ENCODE measurements around the gene EFNA2. TPM values are rescaled to one million over a fixed set of nuclear protein-coding genes. Genes with fewer than 3 reads are reported as not detected.

Gene EFNA2
- polyA plus RNA-seq, 1 donor from 2014 or later = 10.3 TPM

DNA sequence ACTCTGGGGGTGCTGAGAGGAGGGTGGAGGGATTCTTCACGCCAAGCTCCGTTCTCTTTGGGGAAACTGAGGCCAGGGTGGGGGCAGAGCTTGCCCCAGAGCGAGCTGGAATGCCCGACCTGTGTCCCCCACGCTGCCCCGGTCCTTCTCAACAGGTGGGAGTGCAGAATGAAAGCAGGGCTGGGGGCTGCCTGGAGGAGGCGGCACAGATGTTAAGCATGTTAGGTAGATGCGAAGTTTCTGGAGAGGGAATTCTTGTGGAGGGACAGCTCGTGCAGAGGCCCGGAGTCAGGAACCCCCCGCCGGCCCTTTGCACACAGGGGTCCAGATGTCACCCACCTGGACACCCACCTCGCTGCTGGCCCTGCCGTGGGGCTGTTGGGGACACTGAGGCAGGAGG, 9.0 kb downstream of the EFNA2 start:
- TF ChIP-seq, protein P1, sequence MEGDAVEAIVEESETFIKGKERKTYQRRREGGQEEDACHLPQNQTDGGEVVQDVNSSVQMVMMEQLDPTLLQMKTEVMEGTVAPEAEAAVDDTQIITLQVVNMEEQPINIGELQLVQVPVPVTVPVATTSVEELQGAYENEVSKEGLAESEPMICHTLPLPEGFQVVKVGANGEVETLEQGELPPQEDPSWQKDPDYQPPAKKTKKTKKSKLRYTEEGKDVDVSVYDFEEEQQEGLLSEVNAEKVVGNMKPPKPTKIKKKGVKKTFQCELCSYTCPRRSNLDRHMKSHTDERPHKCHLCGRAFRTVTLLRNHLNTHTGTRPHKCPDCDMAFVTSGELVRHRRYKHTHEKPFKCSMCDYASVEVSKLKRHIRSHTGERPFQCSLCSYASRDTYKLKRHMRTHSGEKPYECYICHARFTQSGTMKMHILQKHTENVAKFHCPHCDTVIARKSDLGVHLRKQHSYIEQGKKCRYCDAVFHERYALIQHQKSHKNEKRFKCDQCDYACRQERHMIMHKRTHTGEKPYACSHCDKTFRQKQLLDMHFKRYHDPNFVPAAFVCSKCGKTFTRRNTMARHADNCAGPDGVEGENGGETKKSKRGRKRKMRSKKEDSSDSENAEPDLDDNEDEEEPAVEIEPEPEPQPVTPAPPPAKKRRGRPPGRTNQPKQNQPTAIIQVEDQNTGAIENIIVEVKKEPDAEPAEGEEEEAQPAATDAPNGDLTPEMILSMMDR (IDR thresholded peaks at IDR 0.05; ENCODE audit: poor library complexity, severe bottlenecking) = no peak
- TF ChIP-seq EP300 (conservative IDR thresholded peaks at IDR 0.05; ENCODE audit: poor library complexity, severe bottlenecking) = no peak
- TF ChIP-seq MXI1 (conservative IDR thresholded peaks at IDR 0.05; ENCODE audit: poor library complexity, severe bottlenecking) = no peak
- TF ChIP-seq RAD21 (conservative IDR thresholded peaks at IDR 0.05) = no peak
- TF ChIP-seq, protein P2, sequence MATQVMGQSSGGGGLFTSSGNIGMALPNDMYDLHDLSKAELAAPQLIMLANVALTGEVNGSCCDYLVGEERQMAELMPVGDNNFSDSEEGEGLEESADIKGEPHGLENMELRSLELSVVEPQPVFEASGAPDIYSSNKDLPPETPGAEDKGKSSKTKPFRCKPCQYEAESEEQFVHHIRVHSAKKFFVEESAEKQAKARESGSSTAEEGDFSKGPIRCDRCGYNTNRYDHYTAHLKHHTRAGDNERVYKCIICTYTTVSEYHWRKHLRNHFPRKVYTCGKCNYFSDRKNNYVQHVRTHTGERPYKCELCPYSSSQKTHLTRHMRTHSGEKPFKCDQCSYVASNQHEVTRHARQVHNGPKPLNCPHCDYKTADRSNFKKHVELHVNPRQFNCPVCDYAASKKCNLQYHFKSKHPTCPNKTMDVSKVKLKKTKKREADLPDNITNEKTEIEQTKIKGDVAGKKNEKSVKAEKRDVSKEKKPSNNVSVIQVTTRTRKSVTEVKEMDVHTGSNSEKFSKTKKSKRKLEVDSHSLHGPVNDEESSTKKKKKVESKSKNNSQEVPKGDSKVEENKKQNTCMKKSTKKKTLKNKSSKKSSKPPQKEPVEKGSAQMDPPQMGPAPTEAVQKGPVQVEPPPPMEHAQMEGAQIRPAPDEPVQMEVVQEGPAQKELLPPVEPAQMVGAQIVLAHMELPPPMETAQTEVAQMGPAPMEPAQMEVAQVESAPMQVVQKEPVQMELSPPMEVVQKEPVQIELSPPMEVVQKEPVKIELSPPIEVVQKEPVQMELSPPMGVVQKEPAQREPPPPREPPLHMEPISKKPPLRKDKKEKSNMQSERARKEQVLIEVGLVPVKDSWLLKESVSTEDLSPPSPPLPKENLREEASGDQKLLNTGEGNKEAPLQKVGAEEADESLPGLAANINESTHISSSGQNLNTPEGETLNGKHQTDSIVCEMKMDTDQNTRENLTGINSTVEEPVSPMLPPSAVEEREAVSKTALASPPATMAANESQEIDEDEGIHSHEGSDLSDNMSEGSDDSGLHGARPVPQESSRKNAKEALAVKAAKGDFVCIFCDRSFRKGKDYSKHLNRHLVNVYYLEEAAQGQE (IDR thresholded peaks at IDR 0.05; ENCODE audit: borderline replicate concordance) = no peak
- TF ChIP-seq TAF1 (IDR thresholded peaks at IDR 0.05; ENCODE audit: low read depth) = no peak
- peaks cover 9% of the 10 kb centered on the region for H3K79me2 ChIP-seq (replicated peaks; ENCODE audit: insufficient read depth, low read length)
- no peaks in the 10 kb centered on the region for H4K20me1 ChIP-seq (ENCODE audit: insufficient read depth)
- H3K27me3 ChIP-seq (ENCODE audit: insufficient read depth, low read depth, low read length) = no peaks in the 10 kb centered on the region
- no peaks in the 10 kb centered on the region for H3K9me2 ChIP-seq (ENCODE audit: insufficient read depth, low read length)
- no peak overlapping the region for H2AFZ ChIP-seq (ENCODE audit: low read depth, low read length)
- no peak overlapping the region for H3K4me2 ChIP-seq (ENCODE audit: low read length)
- H3K4me3 ChIP-seq (ENCODE audit: low read length) = no peak overlapping the region
- H3K9me3 ChIP-seq (ENCODE audit: low read length) = no peaks in the 10 kb centered on the region
- H3K36me3 ChIP-seq (ENCODE audit: insufficient read depth, low read length) = no peaks in the 10 kb centered on the region
- H3K9ac ChIP-seq (ENCODE audit: low read length) = no peak overlapping the region
- no peaks in the 10 kb centered on the region for H3F3A ChIP-seq (ENCODE audit: insufficient read depth, low read length, poor library complexity, severe bottlenecking)
- no peak overlapping the region for H3K27ac ChIP-seq (ENCODE audit: low read length)

DNA sequence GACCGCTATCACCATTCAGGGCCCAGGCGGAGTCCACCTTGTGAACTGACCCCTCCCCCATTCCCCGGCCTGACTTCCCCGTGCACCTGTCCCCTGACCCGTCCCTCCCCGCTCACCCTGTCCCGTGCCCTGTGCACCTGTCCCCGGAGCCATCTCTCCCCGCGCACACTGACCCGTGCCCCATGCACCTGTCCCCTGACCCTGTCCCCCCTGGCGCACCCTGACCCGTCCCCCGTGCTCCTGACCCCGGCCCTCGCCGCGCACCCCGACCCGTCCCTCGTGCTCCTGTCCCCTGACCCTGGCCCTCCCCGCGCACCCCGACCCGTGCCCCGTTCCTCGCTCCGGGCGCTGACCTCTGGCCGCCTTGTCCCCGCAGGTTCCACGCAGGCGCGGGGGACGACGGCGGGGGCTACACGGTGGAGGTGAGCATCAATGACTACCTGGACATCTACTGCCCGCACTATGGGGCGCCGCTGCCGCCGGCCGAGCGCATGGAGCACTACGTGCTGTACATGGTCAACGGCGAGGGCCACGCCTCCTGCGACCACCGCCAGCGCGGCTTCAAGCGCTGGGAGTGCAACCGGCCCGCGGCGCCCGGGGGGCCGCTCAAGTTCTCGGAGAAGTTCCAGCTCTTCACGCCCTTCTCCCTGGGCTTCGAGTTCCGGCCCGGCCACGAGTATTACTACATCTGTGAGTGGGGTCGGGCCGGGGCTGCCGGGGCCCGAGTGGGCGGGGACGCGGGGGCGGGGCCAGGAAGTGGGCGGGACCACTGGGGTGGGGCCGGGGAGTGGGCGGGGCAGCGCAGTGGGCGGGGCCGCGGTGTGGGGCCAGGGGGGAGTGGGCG, 9.7 kb downstream of the EFNA2 start:
- TF ChIP-seq, protein P1 (IDR thresholded peaks at IDR 0.05; ENCODE audit: poor library complexity, severe bottlenecking) = no peak
- no peak for TF ChIP-seq TAF1 (IDR thresholded peaks at IDR 0.05; ENCODE audit: low read depth)
- no peak for TF ChIP-seq POLR2AphosphoS5 (IDR thresholded peaks at IDR 0.05)
- TF ChIP-seq EZH2 (IDR thresholded peaks at IDR 0.05; ENCODE audit: borderline replicate concordance, insufficient read depth, low read length, poor library complexity, severe bottlenecking) = no peak
- no peak for TF ChIP-seq MXI1 (conservative IDR thresholded peaks at IDR 0.05; ENCODE audit: poor library complexity, severe bottlenecking)
- TF ChIP-seq SMC3 (conservative IDR thresholded peaks at IDR 0.05; ENCODE audit: poor library complexity) = no peak
- TF ChIP-seq, protein P2 (IDR thresholded peaks at IDR 0.05; ENCODE audit: borderline replicate concordance) = no peak
- no peak for TF ChIP-seq RAD21 (conservative IDR thresholded peaks at IDR 0.05)
- TF ChIP-seq EP300 (conservative IDR thresholded peaks at IDR 0.05; ENCODE audit: poor library complexity, severe bottlenecking) = no peak

More for the DNA sequence above, 9.7 kb downstream of the EFNA2 start:
- Histone ChIP-seq H3K4me3 (ENCODE audit: low read length) (no peak overlapping the region), H3K9ac (ENCODE audit: low read length) (no peak overlapping the region), H4K20me1 (ENCODE audit: insufficient read depth) (no peaks in the 10 kb centered on the region), H3K36me3 (ENCODE audit: insufficient read depth, low read length) (no peaks in the 10 kb centered on the region), H3K4me2 (ENCODE audit: low read length) (no peak overlapping the region), H3F3A (ENCODE audit: insufficient read depth, low read length, poor library complexity, severe bottlenecking) (no peaks in the 10 kb centered on the region), H2AFZ (ENCODE audit: low read depth, low read length) (no peak overlapping the region), H3K27ac (ENCODE audit: low read length) (no peak overlapping the region), H3K27me3 (ENCODE audit: insufficient read depth, low read depth, low read length) (no peaks in the 10 kb centered on the region), H3K9me2 (ENCODE audit: insufficient read depth, low read length) (no peaks in the 10 kb centered on the region), H3K9me3 (ENCODE audit: low read length) (no peaks in the 10 kb centered on the region), H3K79me2 (replicated peaks; ENCODE audit: insufficient read depth, low read length) (peaks cover 9% of the 10 kb centered on the region)
